ENCODE results near the gene GPC2.

GPC2 gene

GRCh38 chr7:100166970-100167911 is 9.9 kb downstream of the GPC2 start:
- DNase-seq = no peak

GRCh38 chr7:100166317-100166940 is 10.8 kb downstream of the GPC2 start:
- DNase-seq = no peak

- DNase-seq = no peak
Observed at GRCh38 chr7:100163871-100164270, 13.3 kb downstream of the GPC2 start.

- no peak for DNase-seq
Observed at GRCh38 chr7:100163006-100163531, 14.1 kb downstream of the GPC2 start.

- no peak for DNase-seq
Observed at GRCh38 chr7:100160067-100160466, 17.1 kb downstream of the GPC2 start.

- peak; percentile 14 for DNase-seq
Observed at GRCh38 chr7:100159099-100159623, 18.0 kb downstream of the GPC2 start.

GRCh38 chr7:100158229-100159098 is 18.7 kb downstream of the GPC2 start, which contains the start of gene TRAPPC14:
Gene TRAPPC14, minus strand, starts transcription at chr7:100158723. Its CDS starts 224 bp downstream, at chr7:100158499.
- DNase-seq = peak; percentile 83

- no peak for DNase-seq
Observed at GRCh38 chr7:100157334-100158228, 19.6 kb downstream of the GPC2 start.

- no peak for DNase-seq
Observed at GRCh38 chr7:100157069-100157333, 20.2 kb downstream of the GPC2 start.

GRCh38 chr7:100156331-100157068 is 20.7 kb downstream of the GPC2 start:
- no peak for DNase-seq

GRCh38 chr7:100155553-100156317 is 21.4 kb downstream of the GPC2 start:
- no peak for DNase-seq

- DNase-seq = no peak
Observed at GRCh38 chr7:100154651-100155491, 22.3 kb downstream of the GPC2 start.

- no peak for DNase-seq
Observed at GRCh38 chr7:100153708-100154535, 23.3 kb downstream of the GPC2 start.

- DNase-seq = no peak
Observed at GRCh38 chr7:100152937-100153666, 24.1 kb downstream of the GPC2 start.

- no peak for DNase-seq
Observed at GRCh38 chr7:100152404-100152803, 24.8 kb downstream of the GPC2 start.

GRCh38 chr7:100148559-100149328 is 28.4 kb downstream of the GPC2 start, which contains the start of gene LAMTOR4:
Gene LAMTOR4, plus strand, starts transcription at chr7:100148918. Its CDS starts 55 bp downstream, at chr7:100148973.
- peak; percentile 99 for DNase-seq

- DNase-seq = no peak
Observed at GRCh38 chr7:100148225-100148558, 29.0 kb downstream of the GPC2 start.

Measured in fibroblast of upper back skin (primary cell).